GM12878 (cell line): Measurements from ENCODE around the gene CCT6B. TPM values are rescaled to one million over a fixed set of nuclear protein-coding genes. Genes with fewer than 3 reads are reported as not detected.

Source experiments
- ATAC-seq: fragments of 200-7000 bp; cut with Tn5 transposase; 3 replicates; pipeline ENCODE4 v1.9.1; 2020; ENCODE audit warnings: mild to moderate bottlenecking, moderate library complexity
- BruUV-seq: library from RNA; stranded (reverse); fragments of 400-500 nt; replicated peaks from 2 replicates; lab custom pipeline; 2021; lab: Mats Ljungman, UMichigan
- CTCF ChIA-PET: fragments of 300-600 bp; sonication (Branson Sonifier 250); formaldehyde crosslinking; extraction: SDS; loops from one replicate; lab custom pipeline; 2021; ENCODE audit warnings: inconsistent platforms; lab: Yijun Ruan, JAX
- POLR2A ChIA-PET: fragments of 350-600 bp; formaldehyde crosslinking; extraction: SDS; loops from one replicate; lab custom pipeline; 2021; ENCODE audit warnings: inconsistent platforms; lab: Charles Lee
- RAD21 ChIA-PET: fragments of 300-600 bp; sonication (Branson Sonifier 250); formaldehyde crosslinking; loops from one replicate; lab custom pipeline; 2023; ENCODE audit warnings: antibody characterized with exemption; ENCODE audit not compliant: unreplicated experiment; lab: Charles Lee
- SMC1A ChIA-PET: fragments of 300-600 bp; sonication (Branson Sonifier 250); formaldehyde crosslinking; loops from one replicate; lab custom pipeline; 2023; ENCODE audit not compliant: unreplicated experiment, uncharacterized antibody; lab: Charles Lee
- DNase-seq: peaks from one replicate; pipeline ENCODE4 v3.0.0-alpha.2; 2011; ENCODE audit warnings: low read depth, low spot score
- FAIRE-seq: peaks from 3 replicates; lab custom pipeline; 2011; peaks lifted over from hg19 to GRCh38; lab: Jason Lieb, UNC
- H2AFZ ChIP-seq: 2 replicates; pipeline ENCODE4 v1.6.0; 2011; ENCODE audit warnings: low read depth, low read length, control low read depth; ENCODE audit not compliant: control insufficient read depth
- H3K27ac ChIP-seq: 2 replicates; pipeline ENCODE4 v1.5.1; 2011; ENCODE audit warnings: control low read depth; ENCODE audit not compliant: control insufficient read depth, insufficient read depth
- H3K27me3 ChIP-seq, 2 experiments: replicated peaks in 1 of 2; 2 replicates each; pipeline versions ENCODE4 v1.6.0 to v1.6.1; 2011; ENCODE audit warnings: low read length in 1 of 2; ENCODE audit not compliant: control insufficient read depth in 2 of 2, insufficient read depth in 2 of 2
- H3K36me3 ChIP-seq, 2 experiments: 2 replicates each; pipeline ENCODE4 v1.5.1; 2011; ENCODE audit warnings: low read length in 1 of 2; ENCODE audit not compliant: control insufficient read depth in 2 of 2, insufficient read depth in 2 of 2
- H3K4me1 ChIP-seq: 2 replicates; pipeline ENCODE4 v1.6.1; 2011; ENCODE audit warnings: mild to moderate bottlenecking, low read length, moderate library complexity, mixed read lengths; ENCODE audit not compliant: control insufficient read depth, insufficient read depth
- H3K4me2 ChIP-seq: 2 replicates; pipeline ENCODE4 v1.6.0; 2011; ENCODE audit warnings: control low read depth; ENCODE audit not compliant: control insufficient read depth, insufficient read depth
- H3K4me3 ChIP-seq: fragments of 200-600 bp; sonication (generic); 2 replicates; pipeline ENCODE4 v1.5.1; 2016
- H3K79me2 ChIP-seq: 2 replicates; pipeline ENCODE4 v1.6.0; 2011; ENCODE audit warnings: low read length; ENCODE audit not compliant: control insufficient read depth, insufficient read depth
- H3K9ac ChIP-seq: 2 replicates; pipeline ENCODE4 v1.8.0; 2011; ENCODE audit warnings: low read length, control low read depth, mixed read lengths; ENCODE audit not compliant: control insufficient read depth, insufficient read depth
- H3K9me3 ChIP-seq: replicated peaks from 3 replicates; pipeline ENCODE4 v1.5.1; 2011; ENCODE audit warnings: mild to moderate bottlenecking, low read length; ENCODE audit not compliant: control insufficient read depth, insufficient read depth
- H4K20me1 ChIP-seq: 2 replicates; pipeline ENCODE4 v1.6.0; 2011; ENCODE audit not compliant: control insufficient read depth, insufficient read depth
- TBL1XR1 ChIP-seq: IDR thresholded peaks from 2 replicates; pipeline ENCODE4 v1.6.1; 2012; ENCODE audit warnings: low read depth, low read length, improper control_type of control experiment
- YY1 ChIP-seq: IDR thresholded peaks from 2 replicates; pipeline ENCODE4 v1.6.1; 2011; ENCODE audit warnings: low read depth, mild to moderate bottlenecking, low read length
- WGBS: methylation state at CpG from one replicate; pipeline ENCODE4 v1.1.6; 2016; ENCODE audit warnings: low lambda C conversion rate; ENCODE audit not compliant: insufficient replicate concordance, insufficient coverage; ENCODE audit errors: missing lambda C conversion rate; 5-methylcytosine and 5-hydroxymethylcytosine counted together
- in situ Hi-C: fragments of 300-500 bp; cut with MboI; formaldehyde crosslinking; loops from 9 replicates; pipeline ENCODE4 v1.14.3; 2018; ENCODE audit warnings: mixed read lengths
- intact Hi-C: fragments of 100-400 bp; cut with micrococcal nuclease; formaldehyde crosslinking; loops from one replicate; pipeline ENCODE4 v1.14.2; 2022; ENCODE audit not compliant: unreplicated experiment
- polyA plus RNA-seq, 11 experiments: library from polyadenylated mRNA; depleted of rRNA in 4 of 11; unstranded in 6 of 11; stranded (reverse) in 5 of 11; fragments of >200 nt; fragmentation: Nextera tagmentation in 4 of 11; fragmentation: Illumina TruSeq in 1 of 11; extraction: Ambion mirVana in 4 of 11; extraction: Trizol in 1 of 11; gene quantifications; 1 replicate in 1 of 11; 2 replicates in 10 of 11; pipeline versions ENCODE4 v1.2.1 to v1.2.3, GENCODE V29; 2011 to 2016; ENCODE audit warnings: inconsistent platforms in 2 of 11, missing spikeins in 2 of 11, low read depth in 1 of 11
- total RNA-seq, 4 experiments: library from RNA; depleted of rRNA in 3 of 4; stranded (reverse); fragments of >200 nt in 3 of 4; fragmentation: Illumina TruSeq in 1 of 4; extraction: Trizol in 1 of 4; gene quantifications; 2 replicates each; pipeline versions ENCODE4 v1.2.1 to v1.2.3, GENCODE V29; 2013 to 2021
- TF ChIP-seq, protein P1 (sequence below): IDR thresholded peaks from 2 replicates; pipeline ENCODE4 v1.6.1; 2012; ENCODE audit warnings: mild to moderate bottlenecking, low read depth, low read length

Gene CCT6B
- total and polyA plus RNA-seq, 10 of the 15 experiments (the other 5 are each of a cell fraction or from before 2014, with no cell fraction given), result 1.6 to 6.1 (median 2.6) TPM

DNA sequence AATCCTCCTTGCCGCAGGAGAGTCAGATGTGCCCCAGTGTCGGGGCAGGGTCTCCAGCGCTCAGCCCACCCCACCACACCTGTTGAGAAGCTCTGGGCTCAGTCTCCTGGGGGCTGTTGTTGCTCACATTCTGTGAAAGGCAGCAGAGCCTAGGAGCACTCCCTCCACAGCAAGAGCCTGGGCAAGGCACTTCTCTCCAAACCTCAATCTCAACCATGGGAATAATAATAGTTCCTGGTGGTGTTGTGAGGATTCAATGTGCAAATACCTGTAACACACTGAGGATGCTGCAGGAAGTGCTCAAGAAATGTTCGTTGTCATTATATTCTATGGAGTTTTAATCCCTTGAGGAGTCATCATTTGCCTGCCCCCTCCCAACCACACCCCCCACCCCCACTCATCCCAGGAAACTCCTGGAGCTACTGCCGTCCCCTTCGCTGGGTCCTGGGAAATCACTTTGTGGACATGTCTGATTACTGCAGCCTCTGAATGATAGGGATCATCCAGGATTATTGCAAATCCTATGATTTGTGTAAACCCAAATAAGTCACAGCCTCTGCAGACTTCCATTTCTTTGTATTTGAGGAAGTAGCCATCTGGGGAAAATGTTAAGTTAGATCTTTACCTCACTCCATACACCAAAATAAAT lies 61.5 kb downstream of the CCT6B start:
- Histone ChIP-seq H3K9me3 (no peaks in the 10 kb centered on the region), H4K20me1 (no peaks in the 10 kb centered on the region), H3K4me2 (no peak overlapping the region), H3K27ac (no peak overlapping the region), H3K79me2 (no peaks in the 10 kb centered on the region), H3K4me3 (no peak overlapping the region), H3K9ac (no peak overlapping the region), H3K36me3 (no peaks in the 10 kb centered on the region), H3K4me1 (no peaks in the 10 kb centered on the region), H3K27me3 (peaks cover 3 to 5% of the 10 kb centered on the region in 2 experiments; a peak in 3 of 4 replicates), H2AFZ (no peak overlapping the region)
- TF ChIP-seq TBL1XR1, result no peak
- intact Hi-C loops (loop anchor here (10.0 kb wide), 1 partner anchor 355 kb away; no protein-coding TSS in a partner anchor), in situ Hi-C loops (no loop called here)
- ATAC-seq (no peak), FAIRE-seq (no peak), DNase-seq (no peak)
- WGBS, result 25% methylated on average over 4 of the region's 6 CpGs
- POLR2A ChIA-PET, result no interaction called here
- SMC1A ChIA-PET, result no interaction called here
- CTCF ChIA-PET, result no interaction called here
- RAD21 ChIA-PET, result no interaction called here
- BruUV-seq, result no TSS peak

DNA sequence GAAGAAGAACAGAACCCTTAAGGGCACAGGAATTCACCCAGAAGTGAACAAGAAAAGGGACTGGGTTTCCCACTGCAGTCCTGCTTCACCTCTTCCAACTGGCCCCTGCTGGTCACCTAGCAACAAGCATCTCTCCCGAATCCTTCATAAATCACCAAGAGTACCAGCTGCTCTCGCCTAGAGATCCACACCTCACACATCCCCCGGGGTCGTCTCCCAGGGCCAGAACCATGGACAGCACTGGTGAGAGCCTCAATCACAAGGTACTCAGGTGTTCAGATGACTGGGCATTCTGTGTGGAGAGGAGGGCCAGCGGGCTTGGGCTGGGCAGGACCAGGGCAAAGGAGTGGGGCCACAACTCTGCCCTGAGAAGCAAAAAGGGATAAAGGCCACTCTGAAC lies 65.9 kb downstream of the CCT6B start:
- in situ Hi-C loops, result no loop called here
- RAD21 ChIA-PET, result no interaction called here

More for the DNA sequence above, 65.9 kb downstream of the CCT6B start:
- 0% methylated on average over 5 of the region's 5 CpGs for WGBS
- Histone ChIP-seq H3K9ac (no peak overlapping the region), H3K4me1 (no peaks in the 10 kb centered on the region), H3K79me2 (no peaks in the 10 kb centered on the region), H3K4me2 (no peak overlapping the region), H3K36me3 (no peaks in the 10 kb centered on the region), H3K9me3 (no peaks in the 10 kb centered on the region), H4K20me1 (no peaks in the 10 kb centered on the region), H3K4me3 (no peak overlapping the region), H3K27ac (no peak overlapping the region), H2AFZ (no peak overlapping the region), H3K27me3 (peaks cover 3 to 5% of the 10 kb centered on the region in 2 experiments; a peak in 3 of 4 replicates)
- no TSS peak for BruUV-seq
- no peak for ATAC-seq
- ChIA-PET SMC1A (no interaction called here), CTCF (no interaction called here), POLR2A (no interaction called here)
- no peak for DNase-seq
- FAIRE-seq, result no peak
- TF ChIP-seq, protein P1, sequence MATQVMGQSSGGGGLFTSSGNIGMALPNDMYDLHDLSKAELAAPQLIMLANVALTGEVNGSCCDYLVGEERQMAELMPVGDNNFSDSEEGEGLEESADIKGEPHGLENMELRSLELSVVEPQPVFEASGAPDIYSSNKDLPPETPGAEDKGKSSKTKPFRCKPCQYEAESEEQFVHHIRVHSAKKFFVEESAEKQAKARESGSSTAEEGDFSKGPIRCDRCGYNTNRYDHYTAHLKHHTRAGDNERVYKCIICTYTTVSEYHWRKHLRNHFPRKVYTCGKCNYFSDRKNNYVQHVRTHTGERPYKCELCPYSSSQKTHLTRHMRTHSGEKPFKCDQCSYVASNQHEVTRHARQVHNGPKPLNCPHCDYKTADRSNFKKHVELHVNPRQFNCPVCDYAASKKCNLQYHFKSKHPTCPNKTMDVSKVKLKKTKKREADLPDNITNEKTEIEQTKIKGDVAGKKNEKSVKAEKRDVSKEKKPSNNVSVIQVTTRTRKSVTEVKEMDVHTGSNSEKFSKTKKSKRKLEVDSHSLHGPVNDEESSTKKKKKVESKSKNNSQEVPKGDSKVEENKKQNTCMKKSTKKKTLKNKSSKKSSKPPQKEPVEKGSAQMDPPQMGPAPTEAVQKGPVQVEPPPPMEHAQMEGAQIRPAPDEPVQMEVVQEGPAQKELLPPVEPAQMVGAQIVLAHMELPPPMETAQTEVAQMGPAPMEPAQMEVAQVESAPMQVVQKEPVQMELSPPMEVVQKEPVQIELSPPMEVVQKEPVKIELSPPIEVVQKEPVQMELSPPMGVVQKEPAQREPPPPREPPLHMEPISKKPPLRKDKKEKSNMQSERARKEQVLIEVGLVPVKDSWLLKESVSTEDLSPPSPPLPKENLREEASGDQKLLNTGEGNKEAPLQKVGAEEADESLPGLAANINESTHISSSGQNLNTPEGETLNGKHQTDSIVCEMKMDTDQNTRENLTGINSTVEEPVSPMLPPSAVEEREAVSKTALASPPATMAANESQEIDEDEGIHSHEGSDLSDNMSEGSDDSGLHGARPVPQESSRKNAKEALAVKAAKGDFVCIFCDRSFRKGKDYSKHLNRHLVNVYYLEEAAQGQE, result peak; percentile 63; the same call in 1 of the 2 replicates
- TF ChIP-seq YY1, result no peak
- intact Hi-C loops, result loop anchor here (10.0 kb wide), 1 partner anchor 351 kb away; no protein-coding TSS in a partner anchor
